ENCODE data around the gene CS.
"Not testable (repeated sequence)": the region's sequence is repeated elsewhere in the genome, so short reads cannot be mapped to it uniquely, and the experiment has no call there.

DNA sequence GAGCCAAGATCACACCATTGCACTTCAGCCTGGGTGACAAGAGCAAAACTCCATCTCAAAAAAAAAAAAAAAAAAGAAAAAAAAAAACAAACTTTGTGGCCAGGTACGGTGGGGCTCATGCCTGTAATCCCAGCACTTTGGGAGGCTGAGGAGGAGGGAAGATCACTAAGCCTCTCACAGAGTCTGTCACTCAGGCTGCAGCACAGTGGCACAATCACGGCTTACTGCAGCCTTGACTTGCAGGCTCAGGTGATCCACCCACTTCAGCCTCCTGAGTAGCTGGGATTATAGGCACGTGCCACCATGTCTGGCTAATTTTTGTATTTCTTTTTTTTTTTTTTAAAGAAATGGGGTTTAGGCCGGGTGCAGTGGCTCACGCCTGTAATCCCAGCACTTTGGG lies 15.9 kb downstream of the CS start:
- not testable (repeated sequence) for TF ChIP-seq POLR2A (IDR thresholded peaks at IDR 0.05)
- TF ChIP-seq, protein P1, sequence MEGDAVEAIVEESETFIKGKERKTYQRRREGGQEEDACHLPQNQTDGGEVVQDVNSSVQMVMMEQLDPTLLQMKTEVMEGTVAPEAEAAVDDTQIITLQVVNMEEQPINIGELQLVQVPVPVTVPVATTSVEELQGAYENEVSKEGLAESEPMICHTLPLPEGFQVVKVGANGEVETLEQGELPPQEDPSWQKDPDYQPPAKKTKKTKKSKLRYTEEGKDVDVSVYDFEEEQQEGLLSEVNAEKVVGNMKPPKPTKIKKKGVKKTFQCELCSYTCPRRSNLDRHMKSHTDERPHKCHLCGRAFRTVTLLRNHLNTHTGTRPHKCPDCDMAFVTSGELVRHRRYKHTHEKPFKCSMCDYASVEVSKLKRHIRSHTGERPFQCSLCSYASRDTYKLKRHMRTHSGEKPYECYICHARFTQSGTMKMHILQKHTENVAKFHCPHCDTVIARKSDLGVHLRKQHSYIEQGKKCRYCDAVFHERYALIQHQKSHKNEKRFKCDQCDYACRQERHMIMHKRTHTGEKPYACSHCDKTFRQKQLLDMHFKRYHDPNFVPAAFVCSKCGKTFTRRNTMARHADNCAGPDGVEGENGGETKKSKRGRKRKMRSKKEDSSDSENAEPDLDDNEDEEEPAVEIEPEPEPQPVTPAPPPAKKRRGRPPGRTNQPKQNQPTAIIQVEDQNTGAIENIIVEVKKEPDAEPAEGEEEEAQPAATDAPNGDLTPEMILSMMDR (IDR thresholded peaks at IDR 0.05 in 4 of 5, conservative IDR thresholded peaks at IDR 0.05 in 1 of 5), result not testable (repeated sequence)

All from gastrocnemius medialis (tissue), 4 donors.